Activated CD4-positive, CD25-positive, alpha-beta regulatory T cell (primary cell): Measurements from ENCODE around the gene WIPF2.

Source experiments
- DNase-seq, 4 experiments: peaks; one replicate each; lab custom pipeline; 2025; lab: John Stamatoyannopoulos, UW

Gene WIPF2

DNA sequence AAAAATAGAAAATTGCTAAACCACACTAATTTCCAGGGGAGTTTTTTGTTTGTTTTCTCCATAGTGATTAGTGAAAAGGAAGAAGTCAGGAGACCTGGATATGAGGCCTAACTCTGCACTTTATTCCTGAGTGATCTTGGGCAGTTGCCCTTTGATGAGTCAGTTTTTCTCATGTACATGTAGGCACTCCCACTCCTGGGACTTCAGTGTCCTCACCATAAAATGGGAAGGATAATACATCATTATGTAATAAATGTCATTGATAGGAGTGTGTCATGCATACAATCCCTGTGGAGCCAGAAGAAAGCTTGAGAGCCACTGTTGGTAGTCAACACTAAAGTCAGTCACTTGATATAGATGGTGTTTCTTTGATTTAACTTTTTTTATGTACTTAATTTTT is 32.5 kb downstream of the WIPF2 start:
- no peak for DNase-seq

DNA sequence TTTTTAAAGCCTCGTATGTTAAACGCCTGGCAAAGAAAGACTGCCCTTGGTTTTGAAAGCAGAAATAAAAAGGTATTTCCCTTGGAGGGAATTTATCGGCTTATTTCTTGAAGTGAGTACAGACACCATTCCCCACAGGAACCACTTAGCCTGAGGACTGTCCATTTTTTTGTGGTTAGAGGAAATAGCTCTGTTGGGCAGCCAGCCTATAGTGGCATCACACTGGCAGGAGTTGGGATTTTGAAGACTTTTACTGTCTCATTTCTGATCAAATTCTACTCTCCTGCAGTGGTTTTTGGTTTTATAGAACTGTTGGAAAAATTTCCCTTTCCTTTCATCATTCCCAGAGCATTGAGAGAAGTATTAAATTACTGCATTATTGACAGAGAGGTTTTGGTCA is 34.5 kb downstream of the WIPF2 start:
- no peak for DNase-seq

DNA sequence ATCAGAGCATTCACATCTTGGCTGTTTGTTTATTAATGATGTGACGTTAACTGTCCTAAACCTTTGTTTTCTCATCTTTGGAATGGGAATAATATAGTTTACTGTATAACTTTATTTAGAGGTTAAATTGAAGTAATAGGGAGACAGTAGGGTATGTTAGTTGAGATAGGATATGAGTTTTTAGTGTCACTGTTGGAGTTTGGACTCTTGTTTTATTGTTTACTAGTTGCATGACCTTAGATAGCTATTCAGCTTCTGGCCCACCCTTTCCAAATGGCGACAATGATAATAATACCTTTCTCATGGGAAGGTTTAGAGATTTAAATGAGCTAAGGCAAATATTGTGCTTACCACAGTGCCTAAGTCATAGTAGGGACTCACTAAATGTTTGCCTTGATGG is 40.4 kb downstream of the WIPF2 start:
- no peak for DNase-seq

DNA sequence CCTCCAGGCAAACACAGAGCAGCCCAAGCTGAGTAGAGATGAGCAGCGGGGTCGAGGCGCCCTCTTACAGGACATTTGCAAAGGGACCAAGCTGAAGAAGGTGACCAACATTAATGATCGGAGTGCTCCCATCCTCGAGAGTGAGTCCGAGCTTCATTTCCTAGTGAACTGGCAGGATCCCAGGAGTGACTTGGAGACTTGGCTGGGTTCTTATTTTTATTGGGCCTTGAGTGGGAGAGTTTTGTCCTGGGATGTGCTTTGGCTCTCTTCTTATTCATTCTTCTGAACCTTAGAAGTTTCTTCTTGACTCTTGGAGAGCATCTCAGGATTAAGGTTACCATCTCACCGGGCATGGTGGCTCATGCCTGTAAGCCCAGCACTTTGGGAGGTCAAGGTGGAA is 41.4 kb downstream of the WIPF2 start:
- no peak for DNase-seq

DNA sequence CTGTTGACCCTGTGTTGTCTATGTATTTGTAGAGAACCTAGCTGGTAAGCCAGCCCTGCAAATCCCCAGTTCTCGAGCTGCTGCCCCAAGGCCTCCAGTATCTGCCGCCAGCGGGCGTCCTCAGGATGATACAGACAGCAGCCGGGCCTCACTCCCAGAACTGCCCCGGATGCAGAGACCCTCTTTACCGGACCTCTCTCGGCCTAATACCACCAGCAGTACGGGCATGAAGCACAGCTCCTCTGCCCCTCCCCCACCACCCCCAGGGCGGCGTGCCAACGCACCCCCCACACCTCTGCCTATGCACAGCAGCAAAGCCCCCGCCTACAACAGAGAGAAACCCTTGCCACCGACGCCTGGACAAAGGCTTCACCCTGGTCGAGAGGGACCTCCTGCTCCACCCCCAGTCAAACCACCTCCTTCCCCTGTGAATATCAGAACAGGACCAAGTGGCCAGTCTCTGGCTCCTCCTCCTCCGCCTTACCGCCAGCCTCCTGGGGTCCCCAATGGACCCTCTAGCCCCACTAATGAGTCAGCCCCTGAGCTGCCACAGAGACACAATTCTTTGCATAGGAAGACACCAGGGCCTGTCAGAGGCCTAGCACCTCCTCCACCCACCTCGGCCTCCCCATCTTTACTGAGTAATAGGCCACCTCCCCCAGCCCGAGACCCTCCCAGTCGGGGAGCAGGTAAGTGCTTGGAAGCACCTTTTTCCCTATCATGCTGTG is 45.5 kb downstream of the WIPF2 start:
- no peak for DNase-seq

DNA sequence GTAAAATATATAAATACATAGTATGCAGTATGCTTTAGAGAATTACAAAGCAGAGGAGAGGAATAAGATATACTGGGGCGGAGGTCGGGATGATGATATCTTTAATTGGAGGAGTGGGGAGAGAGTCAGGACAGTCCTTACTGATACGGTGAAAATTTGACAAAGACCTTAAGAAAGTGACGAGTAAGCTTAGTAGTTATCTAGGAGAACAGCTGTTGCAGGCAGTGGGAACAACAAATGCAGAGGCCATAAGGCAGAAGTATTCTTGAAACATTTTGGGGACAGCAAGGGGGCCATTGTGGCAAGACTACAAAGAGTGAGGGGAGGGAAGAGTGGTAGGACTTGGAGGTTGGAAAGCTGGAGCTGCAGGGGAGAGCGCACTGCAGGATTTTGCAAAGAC is 46.2 kb downstream of the WIPF2 start:
- no peak for DNase-seq

DNA sequence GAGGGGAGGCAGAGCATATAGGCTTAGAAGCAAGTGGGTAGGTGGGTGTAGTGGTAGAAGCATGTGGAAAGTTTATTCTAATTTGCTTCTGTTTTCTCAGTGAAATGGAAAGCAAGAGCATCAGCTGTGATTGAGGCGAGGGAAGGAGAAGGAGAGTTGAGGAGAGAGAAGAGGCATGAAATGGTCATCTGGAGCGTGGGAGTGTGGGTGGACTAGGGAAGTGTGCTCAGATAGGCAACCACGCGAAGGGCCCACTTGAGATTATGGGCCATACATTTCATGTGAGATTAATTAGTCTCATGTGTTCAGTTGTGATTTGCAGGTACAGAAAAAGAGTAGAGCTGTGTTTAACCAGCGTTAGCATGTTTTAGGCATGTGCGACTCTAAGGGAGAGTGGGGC is 47.8 kb downstream of the WIPF2 start:
- DNase-seq: no peak

DNA sequence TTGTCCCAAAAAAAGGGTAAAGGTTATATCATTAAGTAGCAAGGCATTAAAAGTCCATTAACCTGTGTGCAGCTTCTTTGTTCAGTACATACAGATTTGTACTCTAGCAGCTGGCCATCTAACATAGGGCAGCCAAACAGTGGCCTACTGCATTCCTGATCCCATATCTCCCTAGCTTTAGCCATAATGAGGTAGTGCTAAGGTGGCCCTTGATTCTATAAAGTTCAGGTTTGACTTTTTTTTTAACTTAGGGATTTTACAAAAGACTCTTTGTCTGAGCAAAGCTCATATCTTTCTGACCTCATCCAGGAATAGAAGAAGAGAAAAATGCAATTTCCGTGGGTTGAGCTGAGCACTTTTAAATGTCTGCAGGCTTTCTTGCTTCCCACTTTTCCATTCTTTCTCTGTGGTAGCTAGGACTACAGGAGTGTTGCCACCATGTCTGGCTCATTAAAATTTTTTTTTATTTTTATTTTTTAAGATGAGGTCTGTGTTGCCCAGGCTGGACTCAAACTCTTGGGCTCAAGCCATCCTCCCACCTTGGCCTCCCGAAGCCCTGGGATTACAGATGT is 49.1 kb downstream of the WIPF2 start:
- no peak for DNase-seq

DNA sequence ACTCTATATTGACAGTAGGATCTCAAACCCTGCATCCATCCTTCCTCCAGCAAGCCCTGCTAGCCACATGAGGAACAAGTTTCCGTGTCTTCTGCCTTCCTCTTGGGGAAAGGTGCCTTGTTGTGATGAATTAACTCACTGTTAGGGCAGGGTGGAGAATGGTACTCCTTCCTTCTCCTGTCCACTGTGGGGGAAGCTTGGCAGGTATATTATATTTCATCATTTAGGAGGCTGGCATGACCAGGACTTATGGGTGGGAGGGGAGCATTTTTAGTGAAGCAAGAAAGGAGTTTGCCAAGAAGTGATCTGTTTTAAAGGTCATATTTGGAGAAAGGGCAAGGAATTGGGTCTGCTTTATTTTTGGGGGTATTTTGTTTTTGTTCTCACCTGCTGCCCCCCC is 59.3 kb downstream of the WIPF2 start:
- DNase-seq: no peak

DNA sequence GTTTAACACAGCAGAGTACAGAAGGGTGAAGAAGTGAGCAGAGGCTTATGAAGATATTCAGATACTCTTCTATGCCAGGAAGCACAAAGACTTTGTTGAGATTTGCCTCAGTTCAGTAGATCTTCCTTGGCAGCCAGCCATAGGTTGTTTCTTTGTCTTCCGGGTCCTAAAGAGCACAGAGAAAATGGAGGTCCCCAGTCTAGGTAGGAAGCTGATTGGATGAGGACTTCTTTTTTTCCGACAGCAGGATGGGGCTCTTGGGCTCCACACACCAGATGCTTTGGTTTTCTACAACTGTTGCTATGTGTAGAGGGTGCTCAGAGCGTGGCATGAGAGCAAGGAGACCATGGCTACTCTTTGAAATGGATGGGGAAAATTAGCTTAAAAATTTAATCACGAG is 60.3 kb downstream of the WIPF2 start:
- no peak for DNase-seq

DNA sequence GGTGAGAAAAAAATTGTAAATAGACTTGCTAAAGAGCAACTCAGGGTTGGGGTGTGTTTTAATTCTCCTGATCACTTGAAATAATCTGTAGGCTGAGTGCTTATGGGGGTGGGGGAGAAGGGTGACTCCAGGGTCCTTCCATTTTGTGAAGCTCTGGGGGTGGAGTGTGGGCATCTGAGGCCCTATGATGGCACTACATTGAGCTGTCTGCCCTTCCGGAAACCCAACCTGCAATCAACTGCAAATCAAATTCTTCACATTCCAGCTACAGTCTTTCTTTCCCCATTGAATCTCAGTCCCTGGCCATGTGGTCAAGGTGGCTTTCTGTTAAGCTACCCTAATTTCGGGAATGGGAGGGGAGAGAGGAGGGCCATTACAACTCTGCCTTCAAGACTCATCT is 62.6 kb downstream of the WIPF2 start:
- no peak for DNase-seq

DNA sequence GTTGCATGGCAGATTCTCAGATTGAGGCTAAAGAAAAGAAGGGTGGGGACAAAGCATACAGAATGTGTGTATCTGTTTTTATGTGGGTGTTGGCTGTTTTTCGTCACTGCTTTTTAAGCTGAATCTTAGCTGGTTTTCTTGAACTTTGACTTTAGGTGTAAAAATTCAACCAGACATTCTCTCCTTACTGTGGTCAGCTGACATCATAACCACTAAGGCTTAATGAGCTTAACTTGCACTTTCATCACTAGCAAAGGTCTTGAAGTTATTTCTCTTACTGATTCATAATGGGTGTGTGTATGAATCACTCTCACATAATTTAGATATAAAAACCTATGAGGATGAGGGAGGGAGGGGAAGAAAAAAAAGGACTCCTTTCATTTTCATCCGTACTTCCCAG is 64.6 kb downstream of the WIPF2 start:
- no peak for DNase-seq

DNA sequence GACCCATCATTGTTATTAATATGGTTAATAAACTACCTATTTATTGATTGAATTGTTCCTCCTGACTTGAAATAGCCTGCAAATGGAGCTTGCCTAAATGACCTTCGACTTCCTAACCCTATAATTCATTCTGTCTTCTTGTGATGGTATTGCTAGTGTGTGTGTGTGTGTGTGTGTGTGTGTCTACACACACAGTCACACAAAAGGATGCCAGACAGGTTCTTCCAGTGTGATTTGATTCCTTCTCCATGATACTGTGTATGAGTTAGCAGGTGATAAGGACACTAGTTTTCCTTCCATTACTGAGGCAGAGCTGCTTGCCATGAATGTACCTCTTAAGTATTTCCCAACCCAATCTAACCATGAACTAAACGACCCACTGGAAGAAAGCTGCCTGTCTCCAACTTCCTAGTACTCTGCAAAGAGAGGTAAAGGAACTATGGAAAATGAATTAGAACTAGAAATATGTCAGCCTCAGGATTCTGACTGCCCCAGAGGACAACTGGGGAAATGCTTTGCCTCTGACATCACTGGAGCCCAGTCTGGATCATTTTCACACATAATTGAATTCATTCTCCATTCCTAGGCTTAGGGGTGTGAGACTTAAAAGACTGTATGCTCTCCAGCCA is 65.1 kb downstream of the WIPF2 start:
- no peak for DNase-seq

DNA sequence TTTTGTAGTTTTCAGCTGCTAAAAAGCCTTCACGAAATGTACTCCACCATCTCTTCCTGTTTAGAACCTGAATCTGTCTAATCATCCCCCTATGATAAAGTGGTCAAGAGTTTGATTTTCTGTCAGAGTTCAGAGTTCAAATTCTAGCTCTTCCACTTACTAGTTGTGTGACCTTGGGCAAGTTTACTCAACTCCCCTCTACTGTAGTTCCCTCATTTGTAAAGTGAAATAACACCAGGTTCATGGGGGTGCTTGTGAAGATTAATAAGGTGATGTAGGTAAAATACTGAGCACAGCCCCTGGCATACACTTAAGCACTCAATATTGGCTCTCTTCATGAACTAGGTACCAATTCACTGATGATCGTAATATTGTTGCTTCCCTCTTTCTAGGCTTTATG is 67.4 kb downstream of the WIPF2 start:
- no peak for DNase-seq

DNA sequence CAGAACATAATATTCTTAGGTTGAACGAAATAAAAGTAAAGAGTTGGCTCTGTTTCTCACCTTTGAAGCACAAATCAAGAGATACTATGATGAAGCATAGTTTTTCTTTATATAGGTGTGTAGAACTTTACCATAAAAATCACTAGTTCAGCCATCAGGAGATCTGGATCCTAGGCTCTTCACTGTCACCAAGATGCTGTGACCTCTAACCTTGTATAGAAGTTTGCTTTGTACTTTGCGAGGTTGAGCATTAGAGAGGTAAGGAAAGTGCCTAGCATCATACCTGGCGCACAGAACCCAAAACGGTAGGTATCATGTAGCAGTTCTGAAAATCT is 68.0 kb downstream of the WIPF2 start:
- no peak for DNase-seq

DNA sequence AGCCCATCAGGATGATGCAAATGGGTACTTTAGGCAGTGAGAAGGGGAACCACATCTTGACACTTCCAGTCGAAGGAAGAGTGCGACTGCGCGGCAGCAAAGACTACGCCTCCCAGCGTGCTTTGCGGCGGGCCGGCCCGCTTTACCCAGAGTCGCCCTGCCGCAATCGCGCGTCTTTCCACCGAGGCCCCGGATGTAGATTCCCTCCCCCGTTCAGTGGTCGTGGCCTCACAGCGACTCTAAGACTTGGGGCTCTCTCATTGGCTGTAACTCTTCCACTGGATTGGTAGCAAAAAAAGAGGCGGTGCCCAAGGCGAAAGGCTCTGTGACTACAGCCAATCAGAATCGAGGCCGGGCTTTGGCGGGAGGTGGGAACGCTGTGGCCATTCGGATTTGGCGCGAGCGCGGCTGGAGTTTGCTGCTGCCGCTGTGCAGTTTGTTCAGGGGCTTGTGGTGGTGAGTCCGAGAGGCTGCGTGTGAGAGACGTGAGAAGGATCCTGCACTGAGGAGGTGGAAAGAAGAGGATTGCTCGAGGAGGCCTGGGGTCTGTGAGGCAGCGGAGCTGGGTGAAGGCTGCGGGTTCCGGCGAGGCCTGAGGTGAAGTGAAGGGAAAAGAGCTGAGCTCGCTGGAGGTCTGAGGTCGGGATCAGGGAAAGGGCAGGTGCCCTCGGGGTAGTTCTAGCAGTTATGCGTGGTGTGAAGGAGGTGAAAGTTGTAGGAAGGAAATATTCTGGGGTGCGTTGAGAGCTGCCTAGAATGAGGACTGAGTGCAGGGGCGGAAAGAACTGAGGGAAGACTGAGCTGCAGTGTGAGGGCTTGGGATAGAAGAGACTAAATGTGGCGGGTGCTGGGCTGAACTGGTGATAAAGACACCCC is 68.6 kb downstream of the WIPF2 start, which contains the start of gene CDC6:
Gene CDC6, plus strand, starts transcription at position 386 of the 876 bp plus-strand sequence. CDS start 1,542 bp downstream, outside the sequence.
- peak; percentile 93 to 96 (median 96) for DNase-seq

DNA sequence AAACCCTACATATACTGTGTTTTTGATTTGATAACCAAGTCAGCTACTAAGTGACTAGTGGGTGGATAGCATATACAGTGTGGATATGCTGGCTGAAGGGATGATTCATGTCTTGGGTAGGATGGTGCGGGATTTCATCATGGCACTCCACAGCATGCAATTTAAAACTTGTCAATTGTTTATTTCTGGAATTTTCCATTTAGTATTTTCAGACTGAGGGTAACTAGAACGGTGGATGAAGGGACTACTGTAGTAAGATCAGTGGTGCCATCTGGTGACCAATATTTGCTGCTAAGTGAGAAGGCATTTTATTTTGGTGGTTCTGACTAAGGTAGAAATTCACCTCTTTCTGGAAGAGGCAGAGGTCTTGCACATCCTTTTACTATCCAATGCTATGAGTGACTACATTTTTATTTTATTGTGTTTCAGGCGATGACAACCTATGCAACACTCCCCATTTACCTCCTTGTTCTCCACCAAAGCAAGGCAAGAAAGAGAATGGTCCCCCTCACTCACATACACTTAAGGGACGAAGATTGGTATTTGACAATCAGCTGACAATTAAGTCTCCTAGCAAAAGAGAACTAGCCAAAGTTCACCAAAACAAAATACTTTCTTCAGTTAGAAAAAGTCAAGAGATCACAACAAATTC is 71.7 kb downstream of the WIPF2 start:
- no peak for DNase-seq

DNA sequence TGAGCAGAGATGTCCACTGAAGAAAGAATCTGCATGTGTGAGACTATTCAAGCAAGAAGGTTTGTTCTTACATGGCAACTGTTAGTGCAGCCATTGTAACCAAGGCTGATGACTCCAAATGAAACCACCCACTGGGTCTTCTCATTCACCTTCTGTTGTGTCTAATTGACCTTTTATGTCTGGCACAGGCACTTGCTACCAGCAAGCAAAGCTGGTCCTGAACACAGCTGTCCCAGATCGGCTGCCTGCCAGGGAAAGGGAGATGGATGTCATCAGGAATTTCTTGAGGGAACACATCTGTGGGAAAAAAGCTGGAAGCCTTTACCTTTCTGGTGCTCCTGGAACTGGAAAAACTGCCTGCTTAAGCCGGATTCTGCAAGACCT is 72.2 kb downstream of the WIPF2 start:
- DNase-seq: no peak

DNA sequence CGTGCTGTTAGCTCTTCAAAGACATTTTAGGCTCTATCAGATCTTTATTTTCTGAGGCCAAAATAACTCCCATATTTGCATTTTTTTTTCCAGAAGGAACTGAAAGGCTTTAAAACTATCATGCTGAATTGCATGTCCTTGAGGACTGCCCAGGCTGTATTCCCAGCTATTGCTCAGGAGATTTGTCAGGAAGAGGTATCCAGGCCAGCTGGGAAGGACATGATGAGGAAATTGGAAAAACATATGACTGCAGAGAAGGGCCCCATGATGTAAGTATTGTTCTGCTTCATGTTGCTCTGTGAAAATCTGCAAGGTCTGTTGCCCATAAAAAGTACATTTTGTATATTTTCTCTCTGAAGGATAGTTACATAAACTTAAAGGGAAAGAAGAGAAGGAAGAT is 74.3 kb downstream of the WIPF2 start:
- DNase-seq: no peak

DNA sequence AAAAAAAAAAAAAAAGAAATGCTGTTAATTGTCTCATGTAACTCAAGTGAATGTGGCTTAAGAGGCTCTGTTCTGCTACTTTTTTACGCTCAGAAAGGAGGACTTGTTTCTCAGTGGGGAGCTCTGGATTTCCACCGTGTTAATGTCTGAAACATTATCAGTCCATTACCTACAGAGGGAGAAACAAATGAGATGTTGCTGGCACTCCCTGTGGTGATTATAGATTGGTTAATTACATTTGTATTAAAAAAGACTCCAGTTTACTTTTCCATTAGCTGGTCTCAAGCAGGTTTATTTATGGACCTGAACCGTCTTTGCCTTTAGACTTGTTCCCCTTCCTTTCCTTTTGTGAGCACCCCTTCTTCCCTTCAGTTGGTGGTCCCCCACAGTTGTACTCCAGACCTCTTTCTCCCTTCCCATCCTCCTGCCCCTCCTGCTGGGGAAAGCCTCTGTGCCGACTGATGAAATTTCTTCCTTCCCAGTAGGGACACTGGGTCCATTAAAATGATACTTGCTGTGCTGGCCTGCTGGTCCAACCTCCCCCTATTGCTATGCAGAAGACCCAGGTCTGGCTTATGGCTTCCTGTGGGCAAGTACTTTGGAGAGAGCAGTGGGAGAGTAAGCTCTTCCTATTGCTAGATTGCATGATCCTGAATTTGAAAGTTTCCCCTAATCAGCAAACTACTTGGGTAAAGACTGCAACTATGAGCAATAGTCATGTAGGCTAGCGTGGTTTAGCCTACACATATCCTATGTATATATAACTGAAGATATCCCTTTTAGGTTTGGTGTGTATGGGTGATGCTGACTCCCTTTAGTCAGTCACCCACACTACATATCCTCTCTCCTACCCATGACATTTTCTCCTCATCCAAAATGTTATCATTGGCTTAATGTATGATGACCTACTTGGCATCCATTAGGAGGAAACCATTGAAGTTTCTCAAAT is 76.7 kb downstream of the WIPF2 start:
- no peak for DNase-seq

DNA sequence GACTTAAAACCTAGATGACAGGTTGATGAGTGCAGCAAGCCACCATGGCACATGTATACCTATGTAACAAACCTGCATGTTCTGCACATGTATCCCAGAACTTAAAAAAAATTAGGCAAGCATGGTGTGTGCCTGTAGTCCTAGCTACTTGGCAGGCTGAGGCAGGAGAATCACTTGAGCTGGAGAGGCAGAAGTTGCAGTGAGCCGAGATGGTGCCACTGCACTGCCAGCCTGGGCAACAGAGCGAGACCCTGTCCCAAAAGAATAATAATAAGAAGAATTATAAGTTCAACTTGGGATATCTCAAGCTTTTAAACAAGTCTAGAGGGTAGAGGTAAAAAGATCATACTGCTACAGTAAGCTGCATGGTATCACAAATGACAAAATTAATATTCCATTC is 78.4 kb downstream of the WIPF2 start:
- no peak for DNase-seq
